ENCODE results near the gene OSTN.
"Not testable (repeated sequence)": the region's sequence is repeated elsewhere in the genome, so short reads cannot be mapped to it uniquely, and the experiment has no call there.

Gene OSTN

GRCh38 chr3:191235331-191236314 lies 36.6 kb downstream of the OSTN start:
- no peak for DNase-seq

GRCh38 chr3:191236646-191237045 lies 37.6 kb downstream of the OSTN start:
- no peak for DNase-seq

- DNase-seq: no peak
Observed at GRCh38 chr3:191237047-191237882, 38.2 kb downstream of the OSTN start.

GRCh38 chr3:191238321-191238817 lies 39.3 kb downstream of the OSTN start:
- DNase-seq: no peak

DNA sequence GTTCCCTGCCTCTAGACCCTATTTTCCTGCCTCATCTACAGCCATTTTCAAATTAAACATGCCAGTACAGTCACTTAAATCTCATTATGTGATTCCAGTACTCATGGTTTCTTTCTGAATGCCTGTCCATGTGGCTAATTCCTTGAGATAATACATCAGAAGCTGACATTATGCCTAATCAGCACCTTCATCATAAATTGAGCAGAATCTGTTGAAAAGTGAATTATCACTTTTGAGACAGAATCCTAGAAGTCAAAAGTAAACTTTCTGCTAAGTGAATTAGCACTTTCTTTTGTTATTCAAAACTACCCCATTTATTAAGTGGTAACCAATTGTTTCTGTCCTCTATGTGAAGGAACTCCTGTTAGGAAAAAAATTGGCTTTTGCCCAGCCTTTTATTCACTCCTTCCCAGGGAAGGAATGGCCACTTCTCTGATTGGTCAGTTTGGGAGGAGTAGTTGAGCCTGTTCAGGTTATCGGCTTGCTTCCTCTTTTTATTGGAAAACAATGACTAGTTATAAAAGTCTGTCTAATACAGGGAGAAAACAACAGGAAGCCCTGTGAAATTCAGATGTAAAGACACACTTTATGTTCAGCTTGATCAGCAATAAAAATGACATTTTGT lies 40.5 kb downstream of the OSTN start:
- no peak for DNase-seq

DNA sequence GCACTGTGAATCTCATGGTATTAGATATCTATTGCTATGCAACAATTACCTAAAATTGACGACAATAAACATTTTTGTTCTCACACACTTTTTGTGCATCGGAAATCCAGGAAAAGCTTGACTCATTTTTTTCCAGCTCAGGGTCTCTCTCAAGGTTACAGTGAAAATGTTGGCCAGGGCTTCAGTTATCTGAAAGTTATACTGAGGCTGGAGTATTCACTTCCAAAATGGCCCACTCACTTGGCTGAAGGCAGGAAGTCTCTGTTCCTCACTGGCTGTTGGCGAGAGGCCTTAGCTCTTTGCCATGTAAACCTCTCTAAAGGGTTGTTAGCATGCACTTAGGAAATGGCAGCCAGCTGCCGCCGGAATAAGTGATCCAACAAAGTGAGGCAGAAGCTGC lies 41.4 kb downstream of the OSTN start:
- DNase-seq: no peak

GRCh38 chr3:191244242-191244867 lies 45.3 kb downstream of the OSTN start:
- DNase-seq: no peak

DNA sequence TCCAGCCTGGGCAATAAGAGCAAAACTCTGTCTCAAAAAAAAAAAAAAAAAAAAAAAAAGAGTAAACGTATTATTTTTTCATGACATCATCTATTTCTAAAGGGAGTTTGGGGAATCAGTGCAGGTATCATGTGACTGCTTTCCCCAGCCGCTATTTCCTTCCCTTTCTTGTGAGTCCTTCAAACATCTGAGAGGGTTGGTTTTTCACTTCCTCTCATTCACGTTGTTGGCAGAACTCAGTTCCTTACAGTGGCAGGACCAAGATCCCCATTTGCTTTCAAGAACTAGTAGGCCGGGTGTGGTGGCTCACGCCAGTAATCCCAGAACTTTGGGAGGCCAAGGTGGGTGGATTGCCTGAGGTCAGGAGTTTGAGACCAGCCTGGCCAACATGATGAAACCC lies 47.0 kb downstream of the OSTN start:
- DNase-seq: not testable (repeated sequence)

GRCh38 chr3:191246630-191247029 lies 47.6 kb downstream of the OSTN start:
- no peak for DNase-seq

DNA sequence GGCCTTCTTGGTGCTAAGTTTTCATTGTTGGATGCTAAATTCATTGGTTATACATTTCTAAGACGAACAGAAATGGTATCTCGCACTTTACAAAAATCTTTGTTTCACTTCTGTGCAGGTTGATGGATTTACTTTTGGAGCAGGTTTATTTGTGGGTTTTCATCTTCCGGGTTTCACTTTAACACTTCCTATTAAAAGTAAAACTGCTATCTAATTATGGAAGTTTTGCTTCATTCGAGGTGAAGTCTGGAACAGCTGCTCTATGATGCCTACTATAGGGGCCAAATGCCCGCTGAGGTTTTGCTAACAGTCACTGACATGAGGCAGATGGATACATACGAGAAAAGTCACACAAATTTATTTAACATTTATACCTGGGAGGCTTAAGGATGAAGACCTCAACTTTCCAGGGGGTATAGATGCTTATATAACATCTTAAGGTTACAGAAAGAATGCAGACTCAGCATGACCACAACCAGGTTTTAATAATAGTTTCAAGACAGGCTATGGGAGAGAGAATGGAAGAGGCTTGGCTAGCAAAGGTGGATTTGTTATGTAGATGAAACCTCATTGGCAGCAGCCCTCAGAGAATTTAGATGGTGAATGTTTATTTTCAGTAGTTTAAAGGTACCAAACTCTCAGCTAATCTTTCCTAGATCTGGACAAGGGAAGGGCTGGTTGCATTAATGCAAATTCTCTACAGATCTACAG lies 54.2 kb downstream of the OSTN start:
- DNase-seq: no peak

DNA sequence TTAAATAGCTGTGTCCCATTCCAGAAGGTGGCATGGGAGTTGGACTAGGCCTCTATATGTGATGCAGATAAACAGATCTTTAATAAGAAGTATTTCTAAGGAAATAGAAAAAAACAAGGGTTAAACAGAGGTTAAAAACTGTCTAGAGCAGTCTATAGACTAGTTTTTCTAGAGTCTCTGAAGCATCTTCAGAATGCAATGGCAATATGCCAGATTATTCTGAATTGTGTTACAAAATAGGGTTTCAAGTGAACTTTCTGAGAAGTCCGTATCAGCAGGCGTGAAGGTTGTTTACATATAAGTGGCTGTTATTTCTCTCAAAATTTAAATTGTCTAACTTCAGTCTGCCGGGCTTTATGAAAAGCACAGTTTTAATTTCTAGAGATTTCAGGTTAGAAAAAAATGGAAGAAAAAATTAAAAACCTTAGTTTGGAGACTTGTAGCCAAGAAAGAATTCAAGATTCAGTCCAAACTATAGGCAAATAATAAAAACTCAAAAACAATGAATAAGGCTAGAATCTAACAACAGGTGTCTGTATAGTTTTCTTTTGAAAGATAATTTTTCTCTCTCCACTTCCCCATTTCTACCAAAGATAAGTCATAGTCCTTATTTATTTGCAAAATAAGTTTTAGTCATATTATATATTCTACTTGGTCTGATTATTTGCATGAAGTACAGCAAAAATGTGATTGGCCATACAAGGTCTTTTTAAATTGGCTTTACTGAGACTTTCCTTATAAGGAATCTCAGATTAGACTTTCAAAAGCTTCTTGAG lies 55.2 kb downstream of the OSTN start:
- DNase-seq: no peak

DNA sequence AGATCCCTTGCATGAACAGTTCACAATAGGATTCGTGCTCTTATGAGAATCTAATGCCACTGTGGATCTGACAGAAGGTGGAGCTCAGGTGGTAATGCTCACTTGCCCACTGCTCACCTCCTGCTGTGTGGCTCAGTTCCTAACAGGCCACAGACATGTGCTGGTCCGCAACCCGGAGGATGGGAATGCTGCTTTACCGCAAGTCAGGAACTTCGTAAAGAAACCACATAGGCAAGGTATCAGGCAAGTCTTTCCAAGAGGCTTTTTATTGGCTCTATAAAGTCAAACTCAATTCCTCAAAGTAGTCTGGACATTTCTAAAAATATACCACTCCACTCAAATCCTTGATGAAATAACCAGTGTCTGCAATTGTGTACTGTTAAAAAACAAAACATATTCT lies 56.1 kb downstream of the OSTN start:
- DNase-seq: no peak

- no peak for DNase-seq
Observed at GRCh38 chr3:191256405-191256804, 57.4 kb downstream of the OSTN start.

- no peak for DNase-seq
Observed at GRCh38 chr3:191257286-191257685, 58.2 kb downstream of the OSTN start.

GRCh38 chr3:191259486-191259885 lies 60.4 kb downstream of the OSTN start:
- DNase-seq: no peak

- DNase-seq: no peak
Observed at GRCh38 chr3:191260431-191261303, 61.6 kb downstream of the OSTN start.

- DNase-seq: no peak
Observed at GRCh38 chr3:191261304-191261638, 62.2 kb downstream of the OSTN start.

GRCh38 chr3:191262650-191263049 lies 63.6 kb downstream of the OSTN start:
- DNase-seq: no peak

GRCh38 chr3:191263365-191263764 lies 64.3 kb downstream of the OSTN start:
- no peak for DNase-seq

DNA sequence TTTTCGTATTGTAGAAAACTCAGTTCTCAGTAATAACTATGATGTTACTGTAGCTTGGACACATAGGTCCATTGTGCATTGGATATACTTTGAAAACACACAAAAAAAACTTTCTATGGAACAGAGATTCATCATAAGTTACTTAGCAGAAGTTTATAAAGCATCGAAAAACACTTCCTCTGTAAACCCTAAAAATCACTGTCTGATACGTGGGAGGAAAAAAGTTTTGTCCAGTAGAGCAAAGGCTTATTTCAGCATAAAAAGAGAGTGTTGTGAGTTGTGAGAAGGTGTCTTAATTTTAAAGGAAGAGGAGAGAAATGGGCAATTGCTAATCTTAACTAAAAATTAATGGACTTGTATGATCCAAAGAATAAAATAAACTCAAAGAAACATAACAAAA lies 64.8 kb downstream of the OSTN start:
- no peak for DNase-seq

Data from stimulated activated CD4-positive, alpha-beta T cell treated with anti-CD3 and anti-CD28 coated beads, Interleukin-12 subunit alpha, Interleukin-12 subunit beta, amount 100 ng/mL, for 4 hours (primary cell).